Stomach (tissue), 4 donors: ENCODE results near the gene CFAP54.

Experiments
- EP300 ChIP-seq: sonication (generic); formaldehyde crosslinking; IDR thresholded peaks from one replicate; pipeline ENCODE4 v1.6.1; 2017; ENCODE audit warnings: antibody characterized with exemption
- POLR2A ChIP-seq, 4 donors: fragments of 450-650 bp; IDR thresholded peaks; one replicate each; pipeline ENCODE4 v1.6.1; 2016; ENCODE audit warnings: antibody characterized with exemption in 4 of 4, control low read depth in 2 of 4, mild to moderate bottlenecking in 1 of 4, moderate library complexity in 1 of 4
- POLR2AphosphoS5 ChIP-seq, 3 donors: sonication (generic); formaldehyde crosslinking; IDR thresholded peaks; one replicate each; pipeline ENCODE4 v1.6.1; 2016; ENCODE audit warnings: antibody characterized with exemption in 3 of 3
- TF ChIP-seq, protein P1 (sequence below), 7 experiments: fragments of 450-650 bp in 4 of 7; fragments of 200-600 bp in 3 of 7; sonication (generic) in 3 of 7; IDR thresholded peaks; one replicate each; pipeline ENCODE4 v1.5.1; 2016 to 2019; ENCODE audit warnings: antibody characterized with exemption in 7 of 7, control low read depth in 2 of 7, mild to moderate bottlenecking in 1 of 7

GRCh38 chr12:96444399-96444798, 45.0 kb upstream of the CFAP54 start:
- TF ChIP-seq, protein P1, sequence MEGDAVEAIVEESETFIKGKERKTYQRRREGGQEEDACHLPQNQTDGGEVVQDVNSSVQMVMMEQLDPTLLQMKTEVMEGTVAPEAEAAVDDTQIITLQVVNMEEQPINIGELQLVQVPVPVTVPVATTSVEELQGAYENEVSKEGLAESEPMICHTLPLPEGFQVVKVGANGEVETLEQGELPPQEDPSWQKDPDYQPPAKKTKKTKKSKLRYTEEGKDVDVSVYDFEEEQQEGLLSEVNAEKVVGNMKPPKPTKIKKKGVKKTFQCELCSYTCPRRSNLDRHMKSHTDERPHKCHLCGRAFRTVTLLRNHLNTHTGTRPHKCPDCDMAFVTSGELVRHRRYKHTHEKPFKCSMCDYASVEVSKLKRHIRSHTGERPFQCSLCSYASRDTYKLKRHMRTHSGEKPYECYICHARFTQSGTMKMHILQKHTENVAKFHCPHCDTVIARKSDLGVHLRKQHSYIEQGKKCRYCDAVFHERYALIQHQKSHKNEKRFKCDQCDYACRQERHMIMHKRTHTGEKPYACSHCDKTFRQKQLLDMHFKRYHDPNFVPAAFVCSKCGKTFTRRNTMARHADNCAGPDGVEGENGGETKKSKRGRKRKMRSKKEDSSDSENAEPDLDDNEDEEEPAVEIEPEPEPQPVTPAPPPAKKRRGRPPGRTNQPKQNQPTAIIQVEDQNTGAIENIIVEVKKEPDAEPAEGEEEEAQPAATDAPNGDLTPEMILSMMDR (IDR thresholded peaks at IDR 0.05) = no peak
- TF ChIP-seq POLR2AphosphoS5 (IDR thresholded peaks at IDR 0.05) = no peak
- no peak for TF ChIP-seq POLR2A (IDR thresholded peaks at IDR 0.05)
- no peak for TF ChIP-seq EP300
